ENCODE measurements around the gene PIK3IP1.
A peak's percentile ranks its signal among the peaks of the same experiment; 100 is the strongest.
"Not testable (repeated sequence)": the region's sequence is repeated elsewhere in the genome, so short reads cannot be mapped to it uniquely, and the experiment has no call there.

Gene PIK3IP1

DNA sequence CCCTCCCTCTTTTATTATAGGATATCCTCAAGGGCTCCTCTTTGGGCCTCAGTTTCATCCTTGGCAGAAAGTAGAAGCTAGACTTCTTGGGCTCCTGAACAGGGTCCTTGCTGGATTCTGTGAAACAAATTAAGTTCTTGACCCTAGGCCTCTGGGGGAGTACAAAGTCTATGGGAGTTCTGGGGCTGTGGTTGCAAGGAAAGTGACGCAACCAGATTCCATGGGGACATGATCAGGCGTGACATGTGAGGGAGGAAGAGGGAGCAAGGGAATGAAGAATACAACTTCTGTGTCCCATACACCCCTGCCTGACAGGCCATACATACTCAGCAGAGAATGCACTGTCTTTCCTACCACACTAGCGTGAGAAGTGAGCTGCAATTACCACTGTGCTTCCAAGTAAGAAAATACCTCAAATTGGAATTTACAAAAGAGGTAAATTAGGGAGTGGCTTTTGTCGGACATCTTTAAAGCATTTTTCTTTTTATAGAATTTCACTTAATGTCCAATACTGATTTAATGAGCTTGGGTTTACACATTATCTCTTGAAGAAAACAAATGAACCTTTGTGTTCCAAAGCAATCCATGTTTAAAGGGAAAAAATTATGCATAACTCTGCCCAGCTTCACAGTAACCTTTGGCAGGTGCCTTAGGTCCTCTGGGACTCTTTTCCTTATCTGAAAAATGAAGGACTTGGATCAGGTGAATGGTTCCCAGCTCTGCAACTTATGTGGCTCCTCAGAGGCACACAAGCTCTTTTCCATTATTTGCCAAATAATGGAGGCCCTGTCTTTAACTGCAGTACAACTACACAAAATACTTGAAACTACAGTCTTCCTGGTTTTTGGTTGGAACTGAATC lies 41.3 kb downstream of the PIK3IP1 start:
- DNase-seq (ENCODE audit: low spot score) = no peak

DNA sequence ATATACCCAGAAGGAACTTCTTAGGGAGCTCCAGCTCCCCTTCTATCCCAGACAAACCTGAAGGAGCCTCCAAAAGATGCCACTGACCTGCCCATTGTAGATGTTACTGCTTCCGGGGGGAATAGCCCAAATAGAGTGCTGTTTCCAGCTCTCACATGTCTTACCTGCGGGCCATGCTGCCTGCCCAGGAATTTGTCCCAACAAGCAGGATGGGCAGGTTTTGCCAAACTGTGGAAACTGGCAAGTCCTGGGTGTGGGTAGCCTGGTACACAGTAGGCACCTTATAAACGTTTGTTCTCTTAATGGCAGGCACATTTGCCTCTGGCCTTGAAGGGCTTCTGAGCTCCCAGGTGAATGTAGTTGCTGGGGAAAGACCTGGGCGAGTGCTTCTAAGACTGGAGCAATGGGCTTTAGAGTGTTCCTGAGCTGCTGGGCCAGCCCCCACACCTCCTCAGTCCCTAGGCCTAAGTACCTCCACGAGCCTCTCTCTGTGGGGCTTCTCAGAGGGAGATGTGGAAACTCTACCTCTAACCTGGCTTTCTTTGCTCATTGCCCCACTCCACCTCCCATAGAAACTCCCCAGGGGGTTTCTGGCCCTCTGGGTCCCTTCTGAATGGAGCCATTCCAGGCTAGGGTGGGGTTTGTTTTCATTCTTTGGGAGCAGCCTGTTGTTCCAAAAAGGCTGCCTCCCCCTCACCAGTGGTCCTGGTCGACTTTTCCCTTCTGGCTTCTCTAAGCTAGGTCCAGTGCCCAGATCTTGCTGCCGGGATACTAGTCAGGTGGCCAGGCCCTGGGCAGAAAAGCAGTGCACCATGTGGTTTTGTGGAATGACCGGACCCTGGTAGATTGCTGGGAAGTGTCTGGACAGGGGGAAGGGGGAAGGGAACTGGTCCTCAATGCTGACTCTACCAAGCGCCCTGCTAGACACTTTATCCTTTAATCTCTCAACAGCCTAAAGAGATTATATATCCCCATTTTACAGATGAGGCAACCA lies 43.0 kb downstream of the PIK3IP1 start:
- no peak for DNase-seq (ENCODE audit: low spot score)

DNA sequence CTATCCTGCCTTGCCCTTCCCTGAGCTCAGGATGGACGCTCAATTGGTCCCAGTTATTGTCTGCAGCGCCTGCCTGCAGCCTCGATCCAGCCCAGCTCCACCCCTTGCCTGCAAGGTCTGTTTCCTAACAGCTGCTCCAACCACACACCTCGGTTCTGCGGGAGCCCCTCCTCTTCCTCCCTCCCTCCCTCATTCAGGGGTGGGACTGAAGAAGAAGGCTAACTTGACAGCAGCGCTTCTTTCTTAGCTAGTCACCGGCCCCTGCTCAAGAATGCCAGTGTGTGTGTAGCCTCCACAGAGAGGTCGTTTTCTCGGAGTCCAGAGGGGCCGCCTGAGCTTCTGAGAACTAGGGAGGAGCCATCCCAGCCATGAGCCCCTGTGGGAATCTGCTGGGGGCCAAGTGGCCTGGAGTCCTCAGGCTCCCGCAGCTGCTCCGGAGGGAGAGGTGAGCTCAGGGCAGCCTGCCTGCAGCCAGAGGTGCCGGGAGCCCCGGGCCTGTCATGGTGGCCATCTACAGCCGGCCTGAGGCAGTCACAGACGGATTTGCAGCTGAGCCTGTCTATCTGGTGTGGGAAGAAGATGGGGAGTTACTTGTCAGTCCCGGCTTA lies 44.0 kb downstream of the PIK3IP1 start:
- peak; percentile 88 for DNase-seq (ENCODE audit: low spot score)

- no peak for DNase-seq (ENCODE audit: low spot score)
Measured at GRCh38 chr22:31247726-31248125, 44.6 kb downstream of the PIK3IP1 start.

DNA sequence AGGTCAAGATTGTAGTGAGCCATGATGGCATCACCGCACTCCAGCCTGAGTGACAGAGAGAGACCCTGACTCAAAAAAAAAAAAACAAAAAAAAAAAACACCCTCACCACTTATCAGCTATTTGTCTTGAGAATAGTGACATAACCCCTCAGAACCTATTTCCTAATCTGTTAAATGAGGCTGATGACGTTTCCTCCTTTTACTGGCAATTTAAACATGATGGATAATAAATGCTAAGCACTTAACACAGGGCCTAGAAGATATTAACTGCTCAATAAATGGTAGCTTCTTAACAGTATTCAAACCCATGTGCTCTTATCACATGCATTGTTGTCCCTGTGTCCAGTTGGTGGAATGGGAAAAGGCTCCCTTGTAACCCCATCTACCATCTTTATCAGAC lies 45.6 kb downstream of the PIK3IP1 start:
- DNase-seq (ENCODE audit: low spot score) = no peak

DNA sequence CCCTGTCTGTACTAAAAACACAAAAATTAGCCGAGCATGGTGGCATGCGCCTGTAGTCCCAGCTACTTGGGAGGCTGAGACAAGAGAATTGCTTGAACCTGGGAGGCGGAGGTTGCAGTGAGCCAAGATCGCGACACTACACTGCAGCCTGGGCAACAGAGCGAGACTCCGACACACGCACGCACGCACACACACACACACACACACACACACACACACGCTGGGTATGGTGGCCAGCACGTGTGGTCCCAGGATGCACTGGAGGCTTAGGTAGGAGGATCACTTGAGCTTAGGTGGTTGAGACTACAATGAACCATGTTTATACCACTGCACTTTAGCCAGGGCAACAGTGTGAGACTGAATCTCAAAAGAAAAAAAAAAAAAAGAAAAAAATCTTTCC lies 46.3 kb downstream of the PIK3IP1 start:
- not testable (repeated sequence) for DNase-seq (ENCODE audit: low spot score)

- DNase-seq (ENCODE audit: low spot score) = no peak
Measured at GRCh38 chr22:31244943-31245451, 47.3 kb downstream of the PIK3IP1 start.

- DNase-seq (ENCODE audit: low spot score) = no peak
Measured at GRCh38 chr22:31244046-31244942, 48.0 kb downstream of the PIK3IP1 start.

- no peak for DNase-seq (ENCODE audit: low spot score)
Measured at GRCh38 chr22:31243339-31244045, 48.8 kb downstream of the PIK3IP1 start.

GRCh38 chr22:31241936-31242335 lies 50.4 kb downstream of the PIK3IP1 start:
- no peak for DNase-seq (ENCODE audit: low spot score)

DNA sequence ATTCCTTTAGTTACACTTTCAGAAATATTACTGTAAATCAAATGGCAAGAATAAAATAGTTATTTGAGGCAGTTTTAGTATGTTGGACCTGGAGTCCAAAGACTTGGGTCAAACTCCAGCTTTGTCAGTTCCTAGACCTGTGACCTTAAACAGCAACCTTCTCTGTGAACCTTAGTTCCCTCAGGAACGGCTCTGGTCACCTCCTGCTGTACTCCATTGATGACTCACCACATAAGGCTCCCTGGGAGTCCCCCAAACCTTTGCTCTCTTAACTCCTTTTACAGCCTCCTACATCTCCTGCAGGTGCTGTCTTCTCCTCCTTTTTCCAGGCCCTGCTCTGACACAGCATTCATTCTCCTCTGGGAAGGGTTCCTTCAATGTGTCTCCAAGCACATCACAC lies 51.1 kb downstream of the PIK3IP1 start:
- DNase-seq (ENCODE audit: low spot score) = no peak

DNA sequence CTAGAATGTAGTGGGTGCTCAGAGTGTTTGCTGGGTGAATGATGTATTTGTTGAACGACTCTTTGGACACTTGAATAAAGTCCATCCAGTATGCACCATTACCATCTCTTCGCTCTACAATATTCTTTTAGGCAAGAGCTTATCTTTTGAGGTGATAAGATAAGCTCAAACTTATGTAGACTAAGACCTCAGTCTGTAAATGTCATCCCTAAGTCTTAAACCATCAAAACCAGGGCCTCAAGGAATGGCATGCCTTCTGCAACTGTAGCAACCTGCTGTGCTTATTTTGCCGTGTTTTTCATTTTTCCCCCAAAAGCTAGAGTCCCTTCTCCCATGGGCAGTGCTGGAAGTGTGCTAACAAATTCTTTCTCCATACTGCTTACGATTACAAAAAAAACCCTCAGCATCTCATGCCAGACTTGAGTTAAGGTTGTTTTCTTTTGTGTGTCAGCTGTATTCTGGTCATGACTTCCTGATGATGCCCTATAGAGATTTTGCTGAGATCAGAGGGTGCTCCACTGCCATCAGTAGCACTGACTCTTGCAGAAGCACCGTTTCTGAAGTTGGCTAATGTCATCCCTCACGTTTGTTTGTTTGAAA lies 52.4 kb downstream of the PIK3IP1 start:
- DNase-seq (ENCODE audit: low spot score) = no peak

DNA sequence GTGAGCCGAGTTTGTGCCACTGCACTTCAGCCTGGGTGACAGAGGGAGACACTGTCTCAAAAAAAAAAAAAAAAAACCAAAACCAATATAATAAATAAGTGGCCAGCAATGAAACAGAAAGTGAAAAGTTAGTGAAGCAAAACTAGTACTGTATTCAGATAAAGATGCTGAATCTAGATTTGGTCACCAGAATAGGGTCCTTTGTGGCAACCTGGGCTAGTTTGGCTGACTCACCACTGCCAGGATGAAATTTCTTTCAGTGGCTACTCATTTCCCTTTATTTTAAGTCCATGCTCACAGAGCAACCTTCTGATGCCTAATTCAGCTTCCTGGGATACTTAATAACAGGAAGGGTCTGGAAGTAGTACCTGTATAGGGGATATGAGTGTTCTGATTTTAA lies 54.2 kb downstream of the PIK3IP1 start:
- DNase-seq (ENCODE audit: low spot score) = no peak

DNA sequence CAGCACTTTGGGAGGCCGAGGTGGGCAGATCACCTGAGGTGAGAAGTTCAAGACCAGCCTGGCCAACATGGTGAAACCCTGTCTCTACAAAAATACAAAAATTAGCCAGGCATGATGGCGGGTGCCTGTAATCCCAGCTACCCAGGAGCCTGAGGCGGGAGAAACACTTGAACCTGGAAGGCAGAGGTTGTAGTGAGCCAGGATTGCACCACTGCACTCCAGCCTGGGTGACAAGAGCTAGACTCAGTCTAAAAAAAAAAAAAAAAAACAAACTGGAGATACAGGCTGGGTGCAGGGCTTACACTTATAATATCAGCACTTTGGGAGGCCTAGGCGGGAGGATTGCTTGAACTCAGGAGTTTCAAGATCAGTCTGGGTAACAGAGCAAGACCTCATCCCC lies 56.2 kb downstream of the PIK3IP1 start:
- DNase-seq (ENCODE audit: low spot score) = not testable (repeated sequence)

GRCh38 chr22:31235081-31235480 lies 57.2 kb downstream of the PIK3IP1 start:
- no peak for DNase-seq (ENCODE audit: low spot score)

GRCh38 chr22:31233001-31233400 lies 59.3 kb downstream of the PIK3IP1 start:
- DNase-seq (ENCODE audit: low spot score) = no peak

Data from SK-N-DZ (cell line).